HEK293T (cell line): ENCODE measurements around the gene LITAFD.
"Not testable (repeated sequence)": the region's sequence is repeated elsewhere in the genome, so short reads cannot be mapped to it uniquely, and the experiment has no call there.

Source experiments
- CTCF ChIA-PET: fragments of 350-600 bp; formaldehyde crosslinking; extraction: SDS; loops from one replicate; lab custom pipeline; 2021; ENCODE audit warnings: antibody characterized with exemption, inconsistent platforms; lab: Yijun Ruan, JAX
- POLR2A ChIA-PET: fragments of 350-600 bp; formaldehyde crosslinking; extraction: SDS; loops from one replicate; lab custom pipeline; 2020; ENCODE audit warnings: antibody characterized with exemption, inconsistent platforms; lab: Yijun Ruan, JAX
- DNase-seq: peaks from one replicate; pipeline ENCODE4 v3.0.0; 2012; ENCODE audit warnings: mixed read lengths; ENCODE audit errors: extremely low spot score
- ARNT ChIP-seq: fragments of 450-650 bp; IDR thresholded peaks from 2 replicates; pipeline ENCODE4 v1.6.1; 2017; ENCODE audit warnings: mild to moderate bottlenecking
- BHLHE40 ChIP-seq: fragments of 450-650 bp; IDR thresholded peaks from 2 replicates; pipeline ENCODE4 v1.6.1; 2016; ENCODE audit warnings: mild to moderate bottlenecking, moderate library complexity, borderline replicate concordance
- CTBP1 ChIP-seq: fragments of 450-650 bp; IDR thresholded peaks from 2 replicates; pipeline ENCODE4 v1.6.1; 2016; ENCODE audit warnings: borderline replicate concordance
- ELF4 ChIP-seq: fragments of 450-650 bp; IDR thresholded peaks from 2 replicates; pipeline ENCODE4 v1.6.1; 2017; ENCODE audit warnings: antibody characterized with exemption
- FOXA1 ChIP-seq: fragments of 450-650 bp; IDR thresholded peaks from 2 replicates; pipeline ENCODE4 v1.6.1; 2016; ENCODE audit warnings: mild to moderate bottlenecking
- FOXK2 ChIP-seq: fragments of 450-650 bp; IDR thresholded peaks from 2 replicates; pipeline ENCODE4 v1.6.1; 2016; ENCODE audit warnings: mild to moderate bottlenecking
- FOXM1 ChIP-seq: fragments of 450-650 bp; IDR thresholded peaks from 2 replicates; pipeline ENCODE4 v1.6.1; 2017; ENCODE audit warnings: mild to moderate bottlenecking, borderline replicate concordance
- HDGF ChIP-seq: fragments of 450-650 bp; IDR thresholded peaks from 2 replicates; pipeline ENCODE4 v1.6.1; 2017; ENCODE audit warnings: antibody characterized with exemption, borderline replicate concordance
- L3MBTL2 ChIP-seq: fragments of 450-650 bp; conservative IDR thresholded peaks from 2 replicates; pipeline ENCODE4 v1.6.1; 2016; ENCODE audit warnings: mild to moderate bottlenecking
- LEF1 ChIP-seq: fragments of 450-650 bp; IDR thresholded peaks from 2 replicates; pipeline ENCODE4 v1.6.1; 2017; ENCODE audit warnings: mild to moderate bottlenecking, borderline replicate concordance
- NFRKB ChIP-seq: fragments of 450-650 bp; IDR thresholded peaks from 2 replicates; pipeline ENCODE4 v1.6.1; 2016; ENCODE audit warnings: mild to moderate bottlenecking, moderate library complexity
- PKNOX1 ChIP-seq: fragments of 450-650 bp; IDR thresholded peaks from 2 replicates; pipeline ENCODE4 v1.6.1; 2016
- SP1 ChIP-seq: fragments of 450-650 bp; IDR thresholded peaks from 2 replicates; pipeline ENCODE4 v1.6.1; 2017
- SUZ12 ChIP-seq: fragments of 450-650 bp; IDR thresholded peaks from 2 replicates; pipeline ENCODE4 v1.6.1; 2016; ENCODE audit warnings: mild to moderate bottlenecking
- TARDBP ChIP-seq: fragments of 450-650 bp; IDR thresholded peaks from 2 replicates; pipeline ENCODE4 v1.6.1; 2016
- ZNF384 ChIP-seq: fragments of 450-650 bp; IDR thresholded peaks from 2 replicates; pipeline ENCODE4 v1.6.1; 2016

Gene LITAFD

GRCh38 chr16:8882041-8882617, at the start of gene LITAFD:
Gene LITAFD (plus strand): TSS chr16:8882351. CDS start chr16:8884356, 2,005 bp downstream.
- ChIA-PET POLR2A (interaction anchor here (1.1 kb wide), 1 partner anchor 13 kb away, joined by 3 read pairs; the partner anchor contains the start of gene CARHSP1), CTCF (interaction anchor here (1.3 kb wide), 1 partner anchor 13 kb away, joined by 3 read pairs; the partner anchor contains the start of gene CARHSP1)
- no peak for DNase-seq
- no peak for TF ChIP-seq TARDBP

- DNase-seq: no peak
- ChIA-PET CTCF (no interaction called here), POLR2A (no interaction called here)
- no peak for TF ChIP-seq SUZ12
- no peak for TF ChIP-seq HDGF
- TF ChIP-seq SP1: no peak
- no peak for TF ChIP-seq ELF4
- TF ChIP-seq FOXM1: no peak
- no peak for TF ChIP-seq CTBP1
- no peak for TF ChIP-seq TARDBP
- no peak for TF ChIP-seq NFRKB
- TF ChIP-seq ARNT: no peak
- TF ChIP-seq FOXA1: no peak
- TF ChIP-seq LEF1: no peak
- TF ChIP-seq FOXK2: no peak
- no peak for TF ChIP-seq L3MBTL2
- no peak for TF ChIP-seq ZNF384
- no peak for TF ChIP-seq PKNOX1
- no peak for TF ChIP-seq BHLHE40
Measured at GRCh38 chr16:8832717-8833105, 49.4 kb upstream of the LITAFD start.

GRCh38 chr16:8836797-8837196, 45.4 kb upstream of the LITAFD start:
- CTCF ChIA-PET, DNase-seq, POLR2A ChIA-PET: not testable (repeated sequence)

GRCh38 chr16:8837594-8837993, 44.6 kb upstream of the LITAFD start:
- POLR2A ChIA-PET, CTCF ChIA-PET, DNase-seq: not testable (repeated sequence)

GRCh38 chr16:8842016-8842415, 40.1 kb upstream of the LITAFD start:
- CTCF ChIA-PET, DNase-seq, POLR2A ChIA-PET: not testable (repeated sequence)

GRCh38 chr16:8843296-8843695, 38.9 kb upstream of the LITAFD start:
- POLR2A ChIA-PET, CTCF ChIA-PET, DNase-seq: not testable (repeated sequence)

GRCh38 chr16:8845699-8846298, 36.4 kb upstream of the LITAFD start:
- ChIA-PET POLR2A (no interaction called here), CTCF (no interaction called here)
- TF ChIP-seq FOXA1 (no peak), NFRKB (no peak), CTBP1 (no peak), FOXM1 (no peak), HDGF (no peak), L3MBTL2 (no peak), SP1 (no peak), ZNF384 (no peak), ELF4 (no peak), ARNT (no peak), TARDBP (no peak), PKNOX1 (no peak), FOXK2 (no peak), LEF1 (no peak), SUZ12 (no peak)
- no peak for DNase-seq

- ChIA-PET CTCF (no interaction called here), POLR2A (no interaction called here)
- TF ChIP-seq HDGF: no peak
- TF ChIP-seq FOXM1: no peak
- TF ChIP-seq FOXA1: no peak
- TF ChIP-seq L3MBTL2: no peak
- no peak for TF ChIP-seq LEF1
- TF ChIP-seq ELF4: no peak
- no peak for TF ChIP-seq FOXK2
- no peak for TF ChIP-seq SUZ12
- TF ChIP-seq PKNOX1: no peak
- TF ChIP-seq TARDBP: no peak
Measured at GRCh38 chr16:8846401-8846932, 35.7 kb upstream of the LITAFD start.

More at GRCh38 chr16:8846401-8846932, 35.7 kb upstream of the LITAFD start:
- DNase-seq: no peak
